NB4 (cell line): ENCODE data around the gene DCTN2.
"Not testable (repeated sequence)": the region's sequence is repeated elsewhere in the genome, so short reads cannot be mapped to it uniquely, and the experiment has no call there.

Experiments
- DNase-seq: peaks from one replicate; pipeline ENCODE4 v3.0.0; 2010; ENCODE audit warnings: low read depth
- H3K4me3 ChIP-seq: one replicate; pipeline ENCODE4 v1.5.1; 2011; ENCODE audit warnings: mild to moderate bottlenecking, low read depth, low read length, moderate library complexity
- CTCF ChIP-seq: IDR thresholded peaks from one replicate; pipeline ENCODE4 v1.5.1; 2012; ENCODE audit warnings: low read depth, low read length
- MAX ChIP-seq: IDR thresholded peaks from 2 replicates; pipeline ENCODE4 v1.6.1; 2011; ENCODE audit warnings: low read depth, low read length
- MYC ChIP-seq: IDR thresholded peaks from 2 replicates; pipeline ENCODE4 v1.6.1; 2011; ENCODE audit warnings: low read depth, low read length
- POLR2A ChIP-seq: IDR thresholded peaks from 2 replicates; pipeline ENCODE4 v1.6.1; 2011; ENCODE audit warnings: mild to moderate bottlenecking; ENCODE audit not compliant: insufficient read length; ENCODE audit errors: extremely low read depth

Gene DCTN2

GRCh38 chr12:57515934-57516541 lies 31.0 kb downstream of the DCTN2 start:
- no peak overlapping the region for H3K4me3 ChIP-seq
- DNase-seq: no peak
- TF ChIP-seq MAX: no peak
- no peak for TF ChIP-seq POLR2A
- TF ChIP-seq MYC: no peak
- TF ChIP-seq CTCF: no peak

GRCh38 chr12:57515408-57515933 lies 31.5 kb downstream of the DCTN2 start:
- TF ChIP-seq POLR2A: no peak
- no peak for TF ChIP-seq MYC
- TF ChIP-seq MAX: no peak
- no peak for TF ChIP-seq CTCF
- no peak overlapping the region for H3K4me3 ChIP-seq
- DNase-seq: no peak

- DNase-seq: no peak
- H3K4me3 ChIP-seq: no peak overlapping the region
- TF ChIP-seq CTCF: no peak
- TF ChIP-seq MAX: no peak
- no peak for TF ChIP-seq POLR2A
- TF ChIP-seq MYC: no peak
Measured at GRCh38 chr12:57514720-57515407, 32.1 kb downstream of the DCTN2 start.

- H3K4me3 ChIP-seq, DNase-seq: not testable (repeated sequence)
Measured at GRCh38 chr12:57514246-57514645, 32.7 kb downstream of the DCTN2 start.

- H3K4me3 ChIP-seq, DNase-seq: not testable (repeated sequence)
Measured at GRCh38 chr12:57513677-57514076, 33.3 kb downstream of the DCTN2 start.

- no peak for TF ChIP-seq MYC
- no peak for TF ChIP-seq POLR2A
- TF ChIP-seq CTCF: no peak
- no peak for TF ChIP-seq MAX
- no peak overlapping the region for H3K4me3 ChIP-seq
- no peak for DNase-seq
Measured at GRCh38 chr12:57513266-57513665, 33.7 kb downstream of the DCTN2 start.

- TF ChIP-seq MYC: no peak
- no peak for TF ChIP-seq POLR2A
- TF ChIP-seq CTCF: no peak
- TF ChIP-seq MAX: no peak
- H3K4me3 ChIP-seq: no peak overlapping the region
- no peak for DNase-seq
Measured at GRCh38 chr12:57512665-57513064, 34.3 kb downstream of the DCTN2 start.
